ENCODE data around the gene ADAMTSL5.
"Not testable (repeated sequence)": the region's sequence is repeated elsewhere in the genome, so short reads cannot be mapped to it uniquely, and the experiment has no call there.

- TF ChIP-seq CTCF, POLR2A (IDR thresholded peaks at IDR 0.05): not testable (repeated sequence)
These were observed 26.9 kb upstream of the ADAMTSL5 start for GRCh38 chr19:1539749-1540148.

Data from esophagus squamous epithelium (tissue), 4 donors.